NCI-H524 treated with DMSO at 0.1 percent for 48 hours (cell line): ENCODE data around the gene NRN1L.

Experiments used
- DNase-seq: peaks from one replicate; lab custom pipeline; 2025; lab: John Stamatoyannopoulos, UW

The NRN1L gene

DNA sequence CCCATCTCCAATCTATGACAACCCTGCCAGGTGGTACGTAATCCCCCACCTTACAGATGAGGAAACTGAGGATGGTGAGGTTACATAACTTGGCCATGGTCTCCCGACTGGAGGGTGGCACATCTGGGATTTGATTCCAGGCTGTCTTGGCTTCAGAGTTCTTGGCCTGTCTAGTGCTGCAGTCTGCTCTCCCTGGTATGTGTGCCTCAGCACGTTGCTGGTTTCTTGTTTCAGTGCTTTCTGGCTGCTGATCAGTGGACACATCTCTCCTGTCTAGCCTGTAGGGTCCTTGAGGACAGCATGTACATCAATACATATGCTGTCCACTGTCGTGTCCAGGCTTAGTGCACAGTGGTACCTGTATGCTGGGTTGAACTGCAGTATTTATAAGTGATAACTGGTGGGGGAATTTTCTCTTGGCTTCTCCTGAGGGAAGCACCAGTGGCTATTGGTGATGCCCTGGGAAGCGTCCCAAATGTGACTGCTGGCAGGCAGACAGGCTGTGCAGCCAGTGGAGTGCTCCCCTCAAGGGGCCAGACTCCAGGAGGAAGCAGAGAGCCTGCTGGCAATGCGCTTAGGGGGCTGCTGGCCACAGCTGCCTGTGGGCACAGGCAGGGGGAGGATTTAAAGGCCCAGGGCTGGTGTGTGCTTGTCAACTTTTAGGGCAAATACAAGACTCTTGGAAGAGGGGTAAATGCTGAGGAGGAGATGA, 32.6 kb downstream of the NRN1L start:
- DNase-seq = no peak

GRCh38 chr16:67917852-67918236, 33.2 kb downstream of the NRN1L start:
- no peak for DNase-seq

GRCh38 chr16:67919622-67920221, 35.0 kb downstream of the NRN1L start:
- DNase-seq = no peak

DNA sequence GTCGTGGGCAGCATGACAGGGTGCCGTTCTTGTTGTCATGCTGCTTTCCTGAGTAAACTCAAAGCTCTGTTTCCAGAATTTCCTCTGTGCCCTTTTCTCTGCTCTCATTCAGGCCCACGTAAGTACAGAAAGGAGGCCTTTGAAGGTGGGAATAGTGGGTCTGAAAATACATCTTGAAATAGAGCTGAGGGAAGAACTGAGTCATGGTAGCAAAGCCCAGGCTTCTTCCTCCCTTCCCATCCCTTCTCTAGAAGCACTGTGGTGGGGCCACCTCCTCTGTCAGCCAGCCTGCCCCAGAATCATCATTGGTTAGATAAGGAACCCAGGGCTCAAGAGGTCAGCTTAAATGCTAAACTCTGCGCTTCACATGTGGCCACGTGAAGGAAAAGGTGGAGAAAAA, 37.5 kb downstream of the NRN1L start:
- no peak for DNase-seq

- DNase-seq = no peak
These were observed 38.1 kb downstream of the NRN1L start for GRCh38 chr16:67922740-67923139.

GRCh38 chr16:67923414-67924116, 38.9 kb downstream of the NRN1L start:
- DNase-seq = no peak

DNA sequence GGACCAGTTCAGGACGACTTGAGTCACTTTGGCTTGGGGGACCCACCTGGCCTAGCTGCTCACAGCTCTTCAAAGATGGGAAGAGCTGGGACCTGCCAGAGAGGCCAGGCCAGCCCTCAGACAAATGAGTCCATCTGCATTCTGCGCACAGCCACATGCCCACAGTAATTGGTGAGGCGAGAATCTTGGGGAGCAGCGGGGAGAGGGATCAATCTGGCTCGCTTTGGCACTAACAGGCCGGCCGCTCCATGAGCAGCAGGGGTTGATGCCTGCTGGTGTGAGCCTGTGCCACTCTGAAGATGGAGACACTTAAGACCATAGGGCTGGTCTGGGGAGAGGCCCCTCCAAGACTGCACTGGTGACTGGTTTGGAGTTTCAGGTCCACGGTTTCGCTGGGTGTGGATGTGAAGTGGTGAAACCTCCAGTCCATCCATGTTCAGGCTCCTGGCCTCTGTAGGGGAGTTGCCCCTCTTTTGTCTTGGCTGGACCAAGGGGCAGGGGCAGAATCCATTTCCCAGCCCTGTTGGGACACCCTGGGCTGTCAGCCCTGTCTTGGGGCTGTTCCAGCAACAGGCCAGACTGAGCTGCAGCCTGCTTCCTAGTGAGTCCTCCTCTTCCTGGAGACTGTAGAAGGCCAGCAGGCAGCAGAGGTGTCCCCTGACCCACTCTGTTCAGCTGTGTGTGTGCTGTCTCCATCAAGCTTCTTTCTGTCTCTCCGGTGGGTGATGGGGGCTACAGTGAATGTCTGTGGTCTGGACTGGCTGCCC, 39.6 kb downstream of the NRN1L start:
- no peak for DNase-seq

DNA sequence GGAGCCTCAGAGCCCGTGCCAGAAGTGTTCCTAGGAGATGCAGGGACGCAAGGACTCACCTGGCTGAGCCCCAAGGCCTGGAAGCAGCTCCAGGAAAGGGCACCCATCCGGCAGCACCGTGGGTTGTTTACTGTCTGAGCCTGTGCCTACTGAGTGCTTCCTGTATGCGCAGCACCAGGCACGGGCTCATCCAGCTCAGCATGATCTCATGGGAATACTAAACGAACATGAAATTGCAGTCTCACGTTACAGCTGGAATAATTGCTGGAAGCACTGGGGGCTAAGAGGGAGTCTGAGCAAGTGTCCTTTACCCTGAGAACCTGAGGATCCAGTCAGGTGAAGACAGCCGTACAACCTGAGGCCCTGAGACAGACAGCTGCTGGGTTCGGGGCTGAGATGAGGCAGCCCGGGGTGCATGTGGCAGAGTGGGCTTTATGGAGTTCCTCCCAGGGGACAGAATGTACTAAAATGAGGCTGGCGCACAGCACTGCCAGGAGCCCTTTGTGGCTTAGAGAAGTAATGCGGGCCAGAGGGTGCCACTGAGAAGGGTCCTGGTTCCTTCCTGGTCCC, 41.6 kb downstream of the NRN1L start:
- DNase-seq = no peak

DNA sequence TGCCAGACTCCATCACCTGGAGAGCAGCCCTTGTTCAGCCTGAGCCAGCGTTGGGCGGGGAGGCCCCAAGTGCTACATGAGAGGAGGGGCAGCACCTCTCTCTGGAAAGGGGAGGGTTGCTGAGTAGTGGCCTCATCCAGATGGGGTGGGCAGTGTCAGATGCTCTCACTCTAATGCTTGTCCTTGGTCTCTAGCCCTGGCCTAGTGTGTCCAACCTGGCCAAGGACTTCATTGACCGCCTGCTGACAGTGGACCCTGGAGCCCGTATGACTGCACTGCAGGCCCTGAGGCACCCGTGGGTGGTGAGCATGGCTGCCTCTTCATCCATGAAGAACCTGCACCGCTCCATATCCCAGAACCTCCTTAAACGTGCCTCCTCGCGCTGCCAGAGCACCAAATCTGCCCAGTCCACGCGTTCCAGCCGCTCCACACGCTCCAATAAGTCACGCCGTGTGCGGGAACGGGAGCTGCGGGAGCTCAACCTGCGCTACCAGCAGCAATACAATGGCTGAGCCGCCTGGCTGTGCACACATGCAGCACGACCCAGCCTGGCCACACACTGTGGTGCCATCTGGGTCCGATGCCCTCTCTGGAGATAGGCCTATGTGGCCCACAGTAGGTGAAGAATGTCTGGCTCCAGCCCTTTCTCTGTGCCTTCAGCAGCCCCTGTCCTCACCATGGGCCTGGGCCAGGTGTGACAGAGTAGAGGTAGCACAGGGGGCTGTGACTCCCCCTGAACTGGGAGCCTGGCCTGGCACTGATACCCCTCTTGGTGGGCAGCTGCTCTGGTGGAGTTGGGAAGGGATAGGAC, 42.7 kb downstream of the NRN1L start:
- DNase-seq = no peak

DNA sequence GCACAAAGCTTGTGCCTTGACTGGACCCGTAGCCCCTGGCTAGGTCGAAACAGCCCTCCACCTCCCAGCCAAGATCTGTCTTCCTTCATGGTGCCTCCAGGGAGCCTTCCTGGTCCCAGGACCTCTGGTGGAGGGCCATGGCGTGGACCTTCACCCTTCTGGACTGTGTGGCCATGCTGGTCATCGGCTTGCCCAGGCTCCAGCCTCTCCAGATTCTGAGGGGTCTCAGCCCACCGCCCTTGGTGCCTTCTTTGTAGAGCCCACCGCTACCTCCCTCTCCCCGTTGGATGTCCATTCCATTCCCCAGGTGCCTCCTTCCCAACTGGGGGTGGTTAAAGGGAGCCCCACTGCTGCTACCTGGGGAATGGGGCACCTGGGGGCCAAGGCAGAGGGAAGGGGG, 43.5 kb downstream of the NRN1L start:
- no peak for DNase-seq

GRCh38 chr16:67928561-67929364, 44.1 kb downstream of the NRN1L start:
- DNase-seq = no peak

GRCh38 chr16:67930191-67930590, 45.5 kb downstream of the NRN1L start:
- no peak for DNase-seq

DNA sequence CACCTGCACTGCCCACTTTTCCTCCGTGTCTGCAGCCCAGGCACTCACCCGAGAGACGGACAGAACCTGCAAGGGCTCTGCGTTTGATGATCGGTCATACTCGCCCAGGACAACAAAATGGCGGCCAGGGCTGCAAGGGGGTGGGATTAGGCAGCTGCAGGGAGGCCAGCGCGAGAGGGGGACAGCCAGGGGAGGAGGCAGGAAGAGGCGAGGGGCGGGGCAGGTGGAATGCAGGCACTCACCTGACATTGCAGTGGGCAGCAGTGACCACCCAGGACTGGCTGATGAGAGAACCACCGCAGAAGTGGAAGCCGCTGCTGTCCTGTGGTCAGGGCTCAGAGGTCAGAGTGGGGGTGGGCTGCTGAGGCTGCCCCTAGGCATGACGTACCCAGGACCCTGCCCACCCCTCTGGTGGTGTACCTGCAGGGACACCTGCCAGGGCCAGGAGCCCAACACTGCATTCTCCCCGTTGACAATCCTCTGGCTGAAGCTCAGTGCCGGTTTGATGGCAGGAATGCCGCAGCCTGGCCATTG, 46.1 kb downstream of the NRN1L start:
- DNase-seq = no peak

DNA sequence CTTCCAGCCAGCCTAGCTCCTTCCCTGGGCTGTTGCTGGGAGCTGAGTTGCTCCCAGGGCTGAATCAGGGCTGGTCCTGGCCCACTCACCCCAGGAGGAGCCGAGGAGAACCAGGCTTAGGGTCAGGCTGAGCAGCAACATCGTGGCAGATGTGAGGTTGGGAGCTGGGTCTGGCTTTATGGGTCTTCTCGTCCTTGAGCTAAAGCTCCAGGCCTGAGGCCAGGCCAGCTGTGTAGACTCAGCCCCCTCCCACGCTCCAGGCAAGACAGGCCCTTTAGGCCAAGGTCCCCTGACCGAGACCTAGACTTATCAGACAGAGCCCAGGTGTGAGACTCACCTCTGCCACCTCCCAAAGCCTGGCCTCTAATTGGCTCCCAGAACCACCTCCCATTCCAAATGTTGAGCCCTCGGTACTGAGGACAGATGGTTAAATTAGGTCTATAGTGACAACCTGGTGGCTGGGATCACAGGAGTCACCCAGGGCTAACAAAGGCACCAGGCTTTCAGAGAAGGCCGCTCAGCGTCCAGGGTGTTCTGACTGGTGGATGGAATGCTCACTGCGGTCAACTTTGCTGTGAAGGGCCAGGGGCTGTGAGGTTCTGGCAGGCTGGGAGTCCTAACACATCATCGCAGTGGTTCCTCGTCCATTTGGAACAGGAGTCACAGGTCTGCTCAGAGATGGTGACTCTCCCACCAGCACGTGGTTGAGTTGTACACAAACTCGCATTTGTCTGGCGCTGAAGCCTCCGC, 47.2 kb downstream of the NRN1L start, which contains the start of gene CTRL:
Gene CTRL (minus strand): TSS at position 151 of the 750 bp plus-strand sequence. CDS start 10 bp downstream, at position 141.
- DNase-seq = no peak

- DNase-seq = no peak
These were observed 47.8 kb downstream of the NRN1L start for GRCh38 chr16:67932462-67932840.

GRCh38 chr16:67933805-67934204, 49.1 kb downstream of the NRN1L start:
- DNase-seq = no peak

DNA sequence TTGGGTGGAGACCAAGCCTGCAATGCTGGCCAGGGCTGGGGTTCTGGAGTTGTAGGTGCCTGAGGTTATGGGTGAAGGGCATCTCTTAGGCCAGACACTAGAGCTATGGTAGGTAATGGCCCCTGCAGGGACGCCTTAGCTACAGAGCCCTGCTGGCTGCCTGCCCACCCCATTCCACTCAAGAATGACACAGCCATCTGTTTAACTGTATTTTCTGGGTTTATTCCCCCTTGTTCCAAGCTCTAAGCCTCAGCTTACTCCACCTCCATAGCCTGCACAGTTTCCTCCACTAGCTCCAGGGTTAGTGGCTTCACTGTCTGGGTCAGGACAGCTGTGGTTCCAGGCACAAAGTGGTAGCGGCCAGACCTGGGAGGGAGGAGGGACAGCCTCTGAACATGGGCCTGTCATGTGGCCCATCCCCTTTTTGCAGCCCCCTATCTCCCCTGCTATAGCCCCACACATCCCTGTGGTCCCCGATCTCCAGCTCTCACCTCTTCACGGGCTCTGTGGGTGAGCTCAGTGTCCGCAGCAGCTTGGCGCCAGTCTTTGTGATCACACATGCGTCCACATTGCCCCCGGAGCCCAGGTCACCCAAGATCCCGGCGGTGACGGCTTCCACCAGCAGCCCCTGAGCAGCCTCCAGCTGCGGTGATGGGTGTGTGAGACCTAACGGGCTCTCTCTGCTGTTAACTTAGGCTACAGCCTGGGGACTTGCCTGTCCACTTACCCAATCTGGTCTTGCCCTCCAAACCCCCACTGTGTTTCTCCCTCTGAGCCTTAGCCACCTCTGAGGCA, 49.8 kb downstream of the NRN1L start:
- peak; percentile 64 for DNase-seq

DNA sequence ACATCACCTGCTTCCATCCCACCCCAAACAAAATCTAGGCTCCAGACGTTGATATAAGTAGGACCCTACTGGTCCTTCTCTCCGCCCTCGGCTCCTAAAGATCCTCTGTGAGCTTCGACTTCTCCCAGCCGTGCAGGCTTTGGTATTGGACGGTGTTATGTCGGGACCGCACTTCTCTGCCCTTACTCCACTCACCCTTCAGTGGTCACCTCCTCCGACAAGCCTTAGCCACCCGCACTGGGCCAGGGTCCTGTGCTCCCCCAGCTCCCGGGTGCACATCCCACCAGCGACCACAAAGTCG, 50.4 kb downstream of the NRN1L start:
- no peak for DNase-seq
